Psoas muscle (tissue), 8 donors: ENCODE results near the gene KLHL36. TPM values are rescaled to one million over a fixed set of nuclear protein-coding genes. Genes with fewer than 3 reads are reported as not detected.

Source experiments
- ATAC-seq, 4 donors: fragments of 200-7000 bp; cut with Tn5 transposase; one replicate each; pipeline ENCODE4 v1.9.1; 2020; ENCODE audit warnings: moderate library complexity in 3 of 4, mild to moderate bottlenecking in 2 of 4
- DNase-seq, 2 donors: peaks; one replicate each; pipeline ENCODE4 v3.0.0-alpha.2; 2020
- H3K27ac ChIP-seq: fragments of 200-600 bp; one replicate; pipeline ENCODE4 v1.8.0; 2022
- H3K27me3 ChIP-seq, 3 donors: fragments of 200-600 bp in 1 of 3; one replicate each; pipeline versions ENCODE4 v1.6.1 to v1.8.0; 2013 to 2022; ENCODE audit warnings: low read length in 2 of 3, mild to moderate bottlenecking in 2 of 3, moderate library complexity in 1 of 3; ENCODE audit not compliant: insufficient read depth in 3 of 3
- H3K36me3 ChIP-seq, 2 donors: fragments of 200-600 bp in 1 of 2; one replicate each; pipeline versions ENCODE4 v1.6.1 to v1.8.0; 2013 to 2022; ENCODE audit warnings: low read depth in 1 of 2, mild to moderate bottlenecking in 1 of 2, moderate library complexity in 1 of 2; ENCODE audit not compliant: insufficient read depth in 1 of 2
- H3K4me1 ChIP-seq: fragments of 200-600 bp; one replicate; pipeline ENCODE4 v1.8.0; 2022
- H3K4me3 ChIP-seq: fragments of 200-600 bp; one replicate; pipeline ENCODE4 v1.8.0; 2022; ENCODE audit warnings: mild to moderate bottlenecking
- H3K9me3 ChIP-seq: fragments of 200-600 bp; one replicate; pipeline ENCODE4 v1.8.0; 2022
- CTCF ChIP-seq: fragments of 200-600 bp; IDR thresholded peaks from one replicate; pipeline ENCODE4 v1.8.0; 2022; ENCODE audit warnings: antibody characterized with exemption
- WGBS, 3 donors: extraction: QIAGEN DNeasy Blood & Tissue Kit; methylation state at CpG; one replicate each; pipeline versions ENCODE4 v1.1.6 to v1.1.7; 2013; 5-methylcytosine and 5-hydroxymethylcytosine counted together
- intact Hi-C, 2 donors: fragments of 100-400 bp; cut with DNase I; formaldehyde crosslinking; loops; one replicate each; pipeline versions ENCODE4 v1.11.0 to v1.14.2; 2022
- polyA plus RNA-seq, 3 donors: library from polyadenylated mRNA; stranded (reverse); fragments of 200-250 nt; gene quantifications; one replicate each; pipeline ENCODE4 v1.2.3, GENCODE V29; 2013
- total RNA-seq, 4 donors: library from RNA; stranded (reverse); fragmentation: NEBNext Ultra II Directional in 2 of 4; extraction: Animal tissue kit (Norgen Biotek cat#: 25700) in 2 of 4; gene quantifications; one replicate each; pipeline versions ENCODE4 v1.2.1 to v1.2.4, GENCODE V29; 2021 to 2023
- donor health status: healthy with polysubstance abuse.
- donor health status: DM: no; HTN: no; CAD: no; lungs with moderate emphysema.
- donor health status: Bipolar disorder and iron deficiency.
- donor health status: healthy.
- donor health status: DM: yes; HTN: yes; CAD: no.
- donor health status: DM: no; HTN: no; CAD: no.
- donor health status: DM: no; HTN: no; CAD: no.
- donor health status: DM: yes; HTN: yes; CAD: no.

KLHL36 gene
- total and polyA plus RNA-seq, 7 donors, result 5.9 to 19.3 (median 13.1) TPM

DNA sequence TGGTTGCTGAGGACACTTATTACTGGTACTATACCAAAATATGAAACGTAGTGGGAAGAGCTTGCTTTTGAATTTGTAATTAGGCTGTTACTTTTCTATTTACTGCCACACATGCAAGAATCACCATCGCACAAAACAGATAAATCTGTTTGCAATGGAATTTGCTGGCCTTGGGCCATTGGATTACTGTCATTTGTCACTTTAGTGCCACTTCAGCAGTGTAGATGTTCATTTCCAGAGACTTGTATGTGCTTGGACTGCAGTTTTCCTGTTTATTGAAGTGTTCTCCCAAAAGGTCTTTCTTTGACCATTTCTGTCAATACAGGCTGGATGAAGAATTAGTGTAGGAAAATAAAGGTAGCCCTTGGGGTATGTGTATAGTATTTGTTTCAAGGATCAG is 55.9 kb downstream of the KLHL36 start:
- Histone ChIP-seq H3K27me3 (no peaks in the 10 kb centered on the region), H3K36me3 (no peaks in the 10 kb centered on the region), H3K4me1 (peaks cover 42% of the 10 kb centered on the region), H3K27ac (no peak overlapping the region), H3K4me3 (no peak overlapping the region), H3K9me3 (no peaks in the 10 kb centered on the region)
- intact Hi-C loops, result no loop called here
- DNase-seq (no peak), ATAC-seq (no peak)
- 37 to 62% (median 43%) methylated on average over 2 of the region's 2 CpGs for WGBS, 3 donors
- TF ChIP-seq CTCF, result no peak

GRCh38 chr16:84706856-84707255 is 58.5 kb downstream of the KLHL36 start:
- ATAC-seq, result no peak
- H3K4me1 ChIP-seq, result peaks cover 55% of the 10 kb centered on the region
- DNase-seq, result no peak
- H3K36me3 ChIP-seq, result no peaks in the 10 kb centered on the region
- no peak for TF ChIP-seq CTCF
- H3K27me3 ChIP-seq, result no peaks in the 10 kb centered on the region
- no peaks in the 10 kb centered on the region for H3K9me3 ChIP-seq
- no peak overlapping the region for H3K27ac ChIP-seq
- H3K4me3 ChIP-seq, result no peak overlapping the region
- intact Hi-C loops, result no loop called here
- 100% methylated on average over 1 of the region's 1 CpG for WGBS, 3 donors

DNA sequence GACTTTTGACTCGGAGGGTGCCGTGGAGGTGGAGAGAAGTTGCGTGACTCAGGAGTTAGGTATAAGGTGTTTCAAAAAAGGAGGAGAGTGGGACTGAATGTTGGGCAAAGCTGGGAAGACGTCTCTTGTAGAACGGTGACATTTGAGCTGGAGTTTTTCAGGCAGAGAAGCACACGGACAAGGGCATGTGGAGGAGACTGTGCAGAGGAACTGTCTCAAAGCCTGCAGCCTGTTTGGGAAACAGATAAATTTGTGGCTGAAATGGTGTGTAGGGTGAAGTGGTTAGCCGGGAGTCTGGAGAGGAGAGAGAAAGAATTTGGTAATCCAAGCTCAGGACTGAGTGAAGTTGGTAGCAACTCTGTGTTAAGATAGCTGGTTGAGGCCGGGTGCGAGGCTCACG is 61.3 kb downstream of the KLHL36 start:
- peaks cover 57% of the 10 kb centered on the region for H3K4me1 ChIP-seq
- no peaks in the 10 kb centered on the region for H3K27me3 ChIP-seq
- peak in 2 of 4 donors; percentile 41 to 51 for ATAC-seq
- H3K9me3 ChIP-seq, result no peaks in the 10 kb centered on the region
- H3K4me3 ChIP-seq, result peak overlapping the region; percentile 15
- no peak overlapping the region for H3K27ac ChIP-seq
- 56 to 70% (median 68%) methylated on average over 10 of the region's 10 CpGs for WGBS, 3 donors
- intact Hi-C loops, result no loop called here
- no peak for TF ChIP-seq CTCF
- H3K36me3 ChIP-seq, result no peaks in the 10 kb centered on the region
- no peak for DNase-seq

GRCh38 chr16:84710686-84711085 is 62.4 kb downstream of the KLHL36 start:
- no peaks in the 10 kb centered on the region for H3K9me3 ChIP-seq
- DNase-seq (no peak), ATAC-seq (no peak)
- intact Hi-C loops, result no loop called here
- no peak overlapping the region for H3K27ac ChIP-seq
- no peaks in the 10 kb centered on the region for H3K27me3 ChIP-seq
- WGBS, 3 donors, result 50 to 78% (median 55%) methylated on average over 11 of the region's 11 CpGs
- no peak overlapping the region for H3K4me3 ChIP-seq
- peaks cover 56% of the 10 kb centered on the region for H3K4me1 ChIP-seq
- no peak for TF ChIP-seq CTCF
- no peaks in the 10 kb centered on the region for H3K36me3 ChIP-seq

Other genes with a start within 250 kb of the KLHL36 start
- 1 to 10 TPM; 2.2 to 7.1 (median 3.6) TPM for gene MEAK7, start 143.9 kb upstream of the KLHL36 start, total RNA-seq
- 1 to 10 TPM; 2.2 to 4.0 (median 2.7) TPM for gene MEAK7, start 143.9 kb upstream of the KLHL36 start, polyA plus RNA-seq
- gene COTL1, start 30.4 kb upstream of the KLHL36 start, total RNA-seq, result 10 to 100 TPM in 2 of 4 donors, 1 to 10 TPM in 2; 7.0 to 11.9 (median 10.4) TPM
- 10 to 100 TPM in 1 of 3 donors, 1 to 10 TPM in 2; 6.1 to 44.5 (median 7.1) TPM for gene COTL1, start 30.4 kb upstream of the KLHL36 start, polyA plus RNA-seq
- gene USP10, start 51.5 kb downstream of the KLHL36 start, total RNA-seq, result 10 to 100 TPM; 57.1 to 93.0 (median 78.9) TPM
- gene USP10, start 51.5 kb downstream of the KLHL36 start, polyA plus RNA-seq, result 10 to 100 TPM; 33.9 to 69.5 (median 69.2) TPM
- gene CRISPLD2, start 171.5 kb downstream of the KLHL36 start, total RNA-seq, result 10 to 100 TPM; 10.2 to 28.6 (median 20.4) TPM
- gene CRISPLD2, start 171.5 kb downstream of the KLHL36 start, polyA plus RNA-seq, result 10 to 100 TPM in 1 of 3 donors, 1 to 10 TPM in 2; 7.1 to 11.5 (median 7.5) TPM